K562 (cell line): ENCODE results near the gene PBX2. TPM values are rescaled to one million over a fixed set of nuclear protein-coding genes. Genes with fewer than 3 reads are reported as not detected.

Source experiments
- CBFB ChIP-seq: sonication (generic); formaldehyde crosslinking; IDR thresholded peaks from 2 replicates; pipeline ENCODE4 v1.4.0; 2020; ENCODE audit warnings: mild to moderate bottlenecking, missing genetic modification reagents
- E2F5 ChIP-seq: sonication (generic); formaldehyde crosslinking; IDR thresholded peaks from 2 replicates; pipeline ENCODE4 v1.8.0; 2022; ENCODE audit warnings: mild to moderate bottlenecking, missing genetic modification reagents
- JUN ChIP-seq, 2 experiments: sonication (generic) in 1 of 2; formaldehyde crosslinking in 1 of 2; IDR thresholded peaks; 2 replicates each; pipeline versions ENCODE4 v1.6.1 to v1.8.0; 2012 to 2022; ENCODE audit warnings: borderline replicate concordance in 2 of 2, mild to moderate bottlenecking in 2 of 2, improper control_type of control experiment in 1 of 2, low read depth in 1 of 2, low read length in 1 of 2, missing genetic modification reagents in 1 of 2
- KLF1 ChIP-seq: fragments of 450-650 bp; IDR thresholded peaks from 2 replicates; pipeline ENCODE4 v1.6.1; 2016; ENCODE audit warnings: missing genetic modification characterization, missing compliant biosample characterization
- MAFG ChIP-seq: fragments of 450-650 bp; conservative IDR thresholded peaks from 2 replicates; pipeline ENCODE4 v1.6.1; 2016; ENCODE audit warnings: missing genetic modification characterization, missing compliant biosample characterization
- MIER1 ChIP-seq: fragments of 450-650 bp; IDR thresholded peaks from 2 replicates; pipeline ENCODE4 v1.6.1; 2016; ENCODE audit warnings: antibody characterized with exemption, mild to moderate bottlenecking, low read depth
- NCOA1 ChIP-seq: fragments of 450-650 bp; IDR thresholded peaks from 2 replicates; pipeline ENCODE4 v1.6.1; 2016; ENCODE audit warnings: low read depth
- NFIC ChIP-seq: fragments of 450-650 bp; IDR thresholded peaks from 2 replicates; pipeline ENCODE4 v1.6.1; 2017; ENCODE audit warnings: mild to moderate bottlenecking, inconsistent platforms
- NKRF ChIP-seq: fragments of 450-650 bp; IDR thresholded peaks from 2 replicates; pipeline ENCODE4 v1.6.1; 2016; ENCODE audit warnings: borderline replicate concordance
- SIRT6 ChIP-seq: IDR thresholded peaks from one replicate; pipeline ENCODE4 v1.6.1; 2012; ENCODE audit warnings: low read depth, mild to moderate bottlenecking, control low read depth, inconsistent platforms, low read length, moderate library complexity
- SMAD3 ChIP-seq: fragments of 450-650 bp; formaldehyde crosslinking; conservative IDR thresholded peaks from 2 replicates; pipeline ENCODE4 v1.4.0; 2020; ENCODE audit warnings: mild to moderate bottlenecking
- TAF1 ChIP-seq: IDR thresholded peaks from 2 replicates; pipeline ENCODE4 v1.6.1; 2011; ENCODE audit warnings: mild to moderate bottlenecking, low read length, moderate library complexity; ENCODE audit not compliant: insufficient read depth, control insufficient read depth, severe bottlenecking; ENCODE audit errors: extremely low read depth
- XRCC3 ChIP-seq: fragments of 450-650 bp; IDR thresholded peaks from 2 replicates; pipeline ENCODE4 v1.6.1; 2017; ENCODE audit warnings: mild to moderate bottlenecking, moderate library complexity
- ZFP30 ChIP-seq: fragments of 250-450 bp; sonication (Bioruptor Pico); IDR thresholded peaks from 2 replicates; pipeline ENCODE4 v1.8.0; 2022; ENCODE audit warnings: moderate library complexity, mild to moderate bottlenecking, inconsistent platforms, borderline replicate concordance
- ZNF695 ChIP-seq: fragments of 450-650 bp; formaldehyde crosslinking; IDR thresholded peaks from 2 replicates; pipeline ENCODE4 v1.4.0; 2020; ENCODE audit warnings: mild to moderate bottlenecking, moderate library complexity
- polyA plus RNA-seq, 8 experiments: library from polyadenylated mRNA; depleted of rRNA in 4 of 8; stranded (reverse) in 5 of 8; unstranded in 3 of 8; fragments of >200 nt; fragmentation: Nextera tagmentation in 2 of 8; fragmentation: Illumina TruSeq in 1 of 8; extraction: Ambion mirVana in 2 of 8; extraction: Trizol in 1 of 8; gene quantifications; 2 replicates each; pipeline versions ENCODE4 v1.2.1 to v1.2.3, GENCODE V29; 2011 to 2014; ENCODE audit warnings: inconsistent platforms in 1 of 8, missing spikeins in 1 of 8
- total RNA-seq, 7 experiments: library from RNA; depleted of rRNA in 6 of 7; stranded (reverse); fragments of >200 nt in 6 of 7; fragmentation: Illumina TruSeq in 2 of 7; extraction: Trizol in 2 of 7; gene quantifications; 2 replicates each; pipeline versions ENCODE4 v1.2.1 to v1.2.3, GENCODE V29; 2011 to 2021; ENCODE audit warnings: low replicate concordance in 1 of 7
- TF ChIP-seq, protein P1 (sequence below): fragments of 450-650 bp; IDR thresholded peaks from 2 replicates; pipeline ENCODE4 v1.6.1; 2017; ENCODE audit warnings: antibody characterized with exemption, mild to moderate bottlenecking
- TF ChIP-seq, protein P2 (sequence below): sonication (generic); formaldehyde crosslinking; IDR thresholded peaks from 2 replicates; pipeline ENCODE4 v1.8.0; 2022; ENCODE audit warnings: mild to moderate bottlenecking, missing genetic modification reagents
- TF ChIP-seq, protein P3 (sequence below): fragments of 450-650 bp; formaldehyde crosslinking; IDR thresholded peaks from 2 replicates; pipeline ENCODE4 v1.4.0; 2020; ENCODE audit warnings: mild to moderate bottlenecking, moderate library complexity

Gene PBX2
- total and polyA plus RNA-seq, 9 of the 15 experiments (the other 6 are each of a cell fraction or from before 2014, with no cell fraction given), result 1.9 to 134 (median 62.5) TPM

GRCh38 chr6:32154514-32155161 lies 35.4 kb downstream of the PBX2 start (continued):
- TF ChIP-seq, protein P1, sequence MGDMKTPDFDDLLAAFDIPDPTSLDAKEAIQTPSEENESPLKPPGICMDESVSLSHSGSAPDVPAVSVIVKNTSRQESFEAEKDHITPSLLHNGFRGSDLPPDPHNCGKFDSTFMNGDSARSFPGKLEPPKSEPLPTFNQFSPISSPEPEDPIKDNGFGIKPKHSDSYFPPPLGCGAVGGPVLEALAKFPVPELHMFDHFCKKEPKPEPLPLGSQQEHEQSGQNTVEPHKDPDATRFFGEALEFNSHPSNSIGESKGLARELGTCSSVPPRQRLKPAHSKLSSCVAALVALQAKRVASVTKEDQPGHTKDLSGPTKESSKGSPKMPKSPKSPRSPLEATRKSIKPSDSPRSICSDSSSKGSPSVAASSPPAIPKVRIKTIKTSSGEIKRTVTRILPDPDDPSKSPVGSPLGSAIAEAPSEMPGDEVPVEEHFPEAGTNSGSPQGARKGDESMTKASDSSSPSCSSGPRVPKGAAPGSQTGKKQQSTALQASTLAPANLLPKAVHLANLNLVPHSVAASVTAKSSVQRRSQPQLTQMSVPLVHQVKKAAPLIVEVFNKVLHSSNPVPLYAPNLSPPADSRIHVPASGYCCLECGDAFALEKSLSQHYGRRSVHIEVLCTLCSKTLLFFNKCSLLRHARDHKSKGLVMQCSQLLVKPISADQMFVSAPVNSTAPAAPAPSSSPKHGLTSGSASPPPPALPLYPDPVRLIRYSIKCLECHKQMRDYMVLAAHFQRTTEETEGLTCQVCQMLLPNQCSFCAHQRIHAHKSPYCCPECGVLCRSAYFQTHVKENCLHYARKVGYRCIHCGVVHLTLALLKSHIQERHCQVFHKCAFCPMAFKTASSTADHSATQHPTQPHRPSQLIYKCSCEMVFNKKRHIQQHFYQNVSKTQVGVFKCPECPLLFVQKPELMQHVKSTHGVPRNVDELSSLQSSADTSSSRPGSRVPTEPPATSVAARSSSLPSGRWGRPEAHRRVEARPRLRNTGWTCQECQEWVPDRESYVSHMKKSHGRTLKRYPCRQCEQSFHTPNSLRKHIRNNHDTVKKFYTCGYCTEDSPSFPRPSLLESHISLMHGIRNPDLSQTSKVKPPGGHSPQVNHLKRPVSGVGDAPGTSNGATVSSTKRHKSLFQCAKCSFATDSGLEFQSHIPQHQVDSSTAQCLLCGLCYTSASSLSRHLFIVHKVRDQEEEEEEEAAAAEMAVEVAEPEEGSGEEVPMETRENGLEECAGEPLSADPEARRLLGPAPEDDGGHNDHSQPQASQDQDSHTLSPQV, result peak; percentile 73; the same call in 1 of the 2 replicates
- no peak for TF ChIP-seq XRCC3
- 0 out of 2 replicates have a peak, but pooled peaks have one; percentile 36 for TF ChIP-seq JUN (IDR thresholded peaks at IDR 0.05; ENCODE audit: borderline replicate concordance, low read depth, low read length)
- TF ChIP-seq JUN (CRISPR knock-in tag; IDR thresholded peaks at IDR 0.05; ENCODE audit: borderline replicate concordance), result no peak
- peak; percentile 78; the same call in 1 of the 2 replicates for TF ChIP-seq CBFB (CRISPR knock-in tag)
- no peak for TF ChIP-seq ZNF695 (CRISPR knock-in tag)
- peak; percentile 55 for TF ChIP-seq NFIC
- no peak for TF ChIP-seq TAF1
- TF ChIP-seq ZFP30 (CRISPR knock-in tag), result no peak
- TF ChIP-seq MIER1, result no peak
- TF ChIP-seq, protein P2, sequence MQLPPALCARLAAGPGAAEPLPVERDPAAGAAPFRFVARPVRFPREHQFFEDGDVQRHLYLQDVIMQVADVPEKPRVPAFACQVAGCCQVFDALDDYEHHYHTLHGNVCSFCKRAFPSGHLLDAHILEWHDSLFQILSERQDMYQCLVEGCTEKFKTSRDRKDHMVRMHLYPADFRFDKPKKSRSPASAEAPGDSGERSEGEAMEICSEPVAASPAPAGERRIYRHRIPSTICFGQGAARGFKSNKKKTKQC, result no peak; the same call in none of the 2 replicates
- no peak for TF ChIP-seq SIRT6
- no peak; the same call in 1 of the 2 replicates for TF ChIP-seq E2F5 (CRISPR knock-in tag)
- TF ChIP-seq NKRF, result peak; percentile 96
- no peak for TF ChIP-seq MAFG (tag)
- TF ChIP-seq SMAD3 (CRISPR knock-in tag), result no peak
- TF ChIP-seq, protein P3, sequence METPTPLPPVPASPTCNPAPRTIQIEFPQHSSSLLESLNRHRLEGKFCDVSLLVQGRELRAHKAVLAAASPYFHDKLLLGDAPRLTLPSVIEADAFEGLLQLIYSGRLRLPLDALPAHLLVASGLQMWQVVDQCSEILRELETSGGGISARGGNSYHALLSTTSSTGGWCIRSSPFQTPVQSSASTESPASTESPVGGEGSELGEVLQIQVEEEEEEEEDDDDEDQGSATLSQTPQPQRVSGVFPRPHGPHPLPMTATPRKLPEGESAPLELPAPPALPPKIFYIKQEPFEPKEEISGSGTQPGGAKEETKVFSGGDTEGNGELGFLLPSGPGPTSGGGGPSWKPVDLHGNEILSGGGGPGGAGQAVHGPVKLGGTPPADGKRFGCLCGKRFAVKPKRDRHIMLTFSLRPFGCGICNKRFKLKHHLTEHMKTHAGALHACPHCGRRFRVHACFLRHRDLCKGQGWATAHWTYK (CRISPR knock-in tag), result no peak
- no peak for TF ChIP-seq NCOA1
- TF ChIP-seq KLF1 (tag), result no peak
